ENCODE measurements around the gene MLLT1.

The MLLT1 gene

DNA sequence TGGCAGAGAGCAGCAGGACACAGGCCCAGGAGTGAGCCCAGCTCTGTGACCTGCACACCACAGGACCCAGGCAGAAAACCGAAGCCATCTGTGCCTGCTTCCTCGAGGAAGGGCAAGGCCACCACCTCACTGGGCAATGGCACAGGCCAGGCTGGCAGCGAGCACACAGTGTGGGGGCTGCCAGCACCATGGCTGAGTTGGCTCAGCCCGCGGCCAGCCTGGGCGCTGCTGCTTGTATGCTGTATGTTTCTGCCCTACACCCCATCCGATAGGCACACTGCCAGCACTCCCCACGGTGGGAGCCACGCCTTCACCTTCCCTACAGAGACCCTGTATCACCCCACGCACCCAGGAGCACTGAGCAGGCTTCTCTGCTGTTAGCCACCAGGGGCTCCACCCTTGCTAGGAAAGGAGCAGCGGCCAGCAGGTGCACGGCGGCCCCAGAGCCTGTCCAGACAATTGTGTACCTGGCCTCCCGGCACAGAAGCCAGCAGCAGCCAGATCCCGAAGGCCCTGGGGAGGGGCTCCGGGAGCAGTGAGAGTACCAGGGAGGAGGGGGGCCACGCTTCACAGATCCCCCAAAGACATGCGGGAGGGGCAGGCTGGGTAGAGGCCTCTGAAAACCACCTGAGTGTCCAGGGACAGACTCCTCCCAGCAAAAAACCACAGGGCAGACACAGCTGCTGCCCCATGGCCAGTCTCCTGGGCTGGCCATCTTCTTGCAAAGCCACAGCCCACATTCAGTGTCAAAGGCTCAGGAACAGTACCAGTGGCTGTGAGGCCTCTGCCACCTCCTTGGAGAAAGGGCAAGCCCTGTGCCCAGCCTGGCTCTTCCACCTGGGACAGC, 56.1 kb downstream of the MLLT1 start:
- no peak for DNase-seq

DNA sequence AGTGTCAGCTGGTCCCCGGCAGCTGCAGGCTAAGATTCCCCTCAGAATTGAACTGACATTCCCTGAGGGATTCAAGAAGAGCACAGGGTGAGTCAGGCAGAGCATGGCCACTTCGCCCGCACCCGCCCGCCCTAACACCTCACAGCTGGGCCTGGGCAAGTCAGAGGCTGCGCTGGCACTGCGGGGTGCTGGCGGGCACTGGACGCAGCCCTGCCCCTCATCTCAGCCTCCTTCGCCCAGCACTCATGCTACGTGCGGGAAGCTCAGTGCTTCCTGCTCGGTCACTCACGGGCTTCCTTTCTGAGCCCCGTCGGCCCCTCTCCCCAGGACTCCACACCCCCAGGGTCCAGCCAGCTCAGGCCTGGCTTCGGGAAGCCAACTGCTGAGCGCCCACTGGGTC, 56.9 kb downstream of the MLLT1 start:
- DNase-seq, result no peak

GRCh38 chr19:6221878-6222746, 57.7 kb downstream of the MLLT1 start:
- DNase-seq, result no peak

DNA sequence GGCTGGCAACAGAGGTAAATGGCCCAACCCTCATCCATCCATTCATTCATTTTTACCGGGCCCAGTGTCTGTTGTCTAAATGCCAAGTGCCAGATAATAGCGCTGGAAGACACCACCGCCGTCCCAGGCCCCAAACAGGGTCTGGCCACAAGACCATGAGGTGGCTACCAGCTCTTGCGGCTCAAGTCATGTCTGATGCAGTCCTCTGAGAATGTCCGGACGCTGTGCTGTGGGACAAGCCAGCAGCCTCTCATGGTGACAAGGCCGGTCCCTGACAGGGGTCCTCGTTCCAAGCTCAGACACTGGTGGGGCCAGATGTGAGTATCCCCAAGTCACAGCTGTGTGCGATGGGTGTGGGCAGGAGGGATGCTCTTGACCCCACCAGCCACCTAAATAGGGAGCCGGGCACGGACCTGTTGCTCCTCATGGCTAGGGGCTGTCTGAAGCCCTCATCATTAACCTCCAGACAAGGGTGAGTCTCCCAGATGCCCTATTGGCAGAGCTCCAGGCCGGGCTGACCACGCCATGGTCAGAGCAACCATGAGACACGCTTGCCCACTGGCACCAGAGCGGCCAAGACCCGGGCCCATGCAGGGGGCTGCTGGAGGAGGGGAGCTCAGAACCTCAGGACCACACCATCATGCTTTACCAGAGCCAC, 58.4 kb downstream of the MLLT1 start:
- no peak for DNase-seq

- DNase-seq, result peak in 1 of 51 donors; percentile 16
Observed at GRCh38 chr19:6220385-6221191, 59.2 kb downstream of the MLLT1 start.

DNA sequence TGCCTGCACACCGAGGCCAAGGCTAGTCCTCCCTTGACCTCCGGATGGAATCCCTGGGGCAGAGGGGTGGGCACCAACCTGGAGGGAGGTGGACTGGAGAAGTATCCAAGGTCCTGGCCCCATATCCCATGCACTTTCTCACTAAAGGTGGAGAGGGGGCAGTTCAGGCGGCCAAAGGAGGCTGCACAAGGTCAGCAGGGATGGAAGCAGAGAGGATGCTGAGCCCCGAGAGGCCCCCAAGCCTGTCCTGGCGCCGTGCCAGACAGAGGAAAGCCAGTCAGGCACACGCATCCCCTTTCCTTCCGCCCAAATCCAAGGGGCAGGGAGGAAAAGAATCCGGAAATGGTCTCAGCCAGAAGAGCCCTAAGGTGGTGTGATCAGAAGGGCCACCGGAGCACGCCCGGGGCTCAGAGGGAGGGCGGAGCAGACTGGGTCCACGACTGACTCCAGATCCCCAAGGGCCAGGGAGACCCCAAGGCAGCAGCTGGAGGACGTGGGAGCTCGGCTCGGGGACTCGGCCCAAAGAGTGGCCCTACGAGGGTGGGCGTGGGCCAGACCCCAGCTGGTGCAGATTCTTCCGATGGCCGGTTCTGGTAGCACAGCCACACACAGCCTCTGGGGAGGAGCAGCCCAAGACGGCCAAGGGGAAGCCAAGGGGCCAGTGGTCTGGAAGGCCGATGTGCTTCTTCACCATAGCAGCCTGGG, 60.0 kb downstream of the MLLT1 start:
- DNase-seq, result no peak

DNA sequence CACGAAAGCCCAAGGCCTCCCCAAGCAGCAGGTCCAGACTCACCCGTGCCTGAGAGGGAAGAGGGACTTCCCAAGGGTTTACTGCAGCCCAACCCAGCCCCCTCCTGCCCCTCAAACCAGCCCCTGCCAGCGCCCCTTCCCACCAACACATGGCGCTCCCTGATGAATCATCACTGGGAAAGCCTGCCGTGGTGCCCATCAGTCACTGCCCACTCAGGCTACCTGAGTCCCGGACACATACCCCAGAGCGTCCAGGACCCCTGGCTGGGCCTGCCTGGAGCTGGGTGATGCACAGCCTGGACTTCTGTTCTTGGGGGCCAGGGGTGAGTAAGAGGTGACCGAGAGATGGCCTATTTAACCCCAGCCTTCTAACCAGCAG, 60.6 kb downstream of the MLLT1 start:
- no peak for DNase-seq

DNA sequence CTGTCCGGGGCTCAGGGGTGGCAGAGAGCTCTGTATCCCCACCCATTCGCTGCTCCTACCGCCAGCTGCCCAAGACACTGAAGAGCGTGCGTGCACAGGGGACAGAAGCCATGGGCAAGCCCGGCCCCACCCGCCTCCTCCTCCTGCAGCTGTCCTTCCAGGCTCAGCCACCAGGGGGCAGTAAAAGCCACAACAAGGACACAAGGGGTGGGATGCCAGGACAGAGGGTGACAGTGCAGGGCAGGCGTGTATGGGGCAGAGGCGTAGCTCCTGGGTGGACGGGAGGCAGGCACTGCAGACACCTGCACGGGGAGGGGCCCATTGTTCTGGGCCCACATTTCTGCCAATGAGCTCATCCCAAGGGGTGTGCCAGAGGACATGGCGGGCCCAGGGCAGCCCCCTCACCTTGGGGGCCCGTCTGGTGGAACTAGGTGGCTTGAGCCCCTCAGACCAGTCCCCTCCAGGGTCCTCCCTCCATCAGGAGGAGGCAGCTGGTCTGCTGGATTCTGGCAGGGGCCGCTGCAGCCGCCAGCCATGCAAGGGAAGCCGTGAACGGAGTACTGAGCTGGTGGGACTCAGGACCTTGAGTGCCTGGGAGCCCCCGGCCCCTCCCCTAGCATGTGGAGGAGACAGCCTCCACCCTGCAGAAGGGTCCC, 61.2 kb downstream of the MLLT1 start:
- peak; percentile 51 to 95 (median 81) for DNase-seq

GRCh38 chr19:6217752-6218334, 61.9 kb downstream of the MLLT1 start:
- no peak for DNase-seq

GRCh38 chr19:6216996-6217751, 62.6 kb downstream of the MLLT1 start:
- DNase-seq, result peak in 13 of 51 donors; percentile 16 to 59 (median 28)

GRCh38 chr19:6216236-6216995, 63.4 kb downstream of the MLLT1 start:
- no peak for DNase-seq

- no peak for DNase-seq
Observed at GRCh38 chr19:6215701-6216235, 64.0 kb downstream of the MLLT1 start.

GRCh38 chr19:6214881-6215541, 64.8 kb downstream of the MLLT1 start:
- no peak for DNase-seq

DNA sequence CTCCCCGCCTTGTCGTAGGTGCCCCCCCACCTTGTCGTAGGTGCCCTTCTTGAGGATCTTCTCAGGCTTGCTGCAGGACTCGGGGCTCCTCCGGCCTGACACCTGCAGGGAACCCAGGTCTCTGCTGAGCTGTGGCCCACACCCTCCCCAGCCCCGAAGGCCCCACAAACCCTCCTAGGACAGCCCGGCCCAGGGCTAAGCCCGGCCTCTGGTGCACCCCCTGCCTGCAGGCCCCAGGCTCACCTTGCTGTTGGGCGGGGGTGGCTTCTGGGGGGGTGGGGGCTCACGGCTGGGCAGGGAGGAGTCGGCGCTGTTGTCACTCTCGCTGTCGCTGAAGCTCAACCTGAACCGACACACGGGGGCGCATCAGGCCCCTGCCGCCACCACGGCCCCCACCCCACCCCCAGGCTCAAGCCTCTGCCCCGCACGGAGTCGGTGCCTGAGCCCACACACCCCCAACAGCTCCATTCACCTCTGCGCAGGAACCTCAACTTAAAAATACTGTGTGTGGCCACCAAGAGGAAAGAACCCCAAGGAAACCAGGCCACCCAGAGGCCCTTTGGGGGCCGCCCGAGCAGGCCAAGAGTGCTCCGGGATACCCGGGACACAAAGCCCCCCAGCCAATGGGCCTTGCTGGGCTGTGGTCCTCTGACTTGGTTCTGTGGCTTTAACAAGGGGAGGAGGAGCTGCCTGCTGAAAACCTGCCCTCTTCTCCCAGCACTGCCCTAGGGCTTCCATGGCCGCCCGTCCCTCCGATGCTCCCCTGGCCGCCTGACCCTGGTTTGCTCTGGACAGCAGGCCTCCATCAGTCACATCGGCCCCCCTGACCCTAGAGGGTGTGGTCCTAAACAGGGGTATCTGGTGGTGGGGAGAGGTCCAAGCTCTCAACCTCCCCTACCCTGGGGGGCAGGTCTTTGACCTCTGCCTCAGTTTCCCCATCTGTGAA, 65.8 kb downstream of the MLLT1 start:
- no peak for DNase-seq

DNA sequence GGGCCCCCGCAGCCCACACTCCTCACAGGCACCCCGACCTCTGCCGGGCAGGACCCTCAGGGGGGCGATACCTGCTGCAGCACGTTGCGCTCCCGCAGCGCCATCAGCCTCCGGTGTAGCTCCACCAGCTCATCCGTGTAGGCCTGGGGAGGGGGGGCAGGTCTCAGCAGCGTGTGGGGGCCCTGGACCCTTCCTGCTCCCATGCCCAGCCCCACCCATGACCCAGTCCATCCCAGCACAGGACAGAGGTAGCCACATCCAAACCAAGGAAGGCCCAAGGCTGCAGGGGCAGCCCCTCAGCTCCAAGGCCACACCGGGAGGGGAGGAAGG, 66.5 kb downstream of the MLLT1 start:
- no peak for DNase-seq

Measured in hypothalamus (tissue), 51 donors.